ENCODE data around the gene GALR2. TPM values are rescaled to one million over a fixed set of nuclear protein-coding genes. Genes with fewer than 3 reads are reported as not detected.

GALR2 gene
- total RNA-seq, 6 experiments from 2014 or later: 0.18 TPM; not detected in 5

DNA sequence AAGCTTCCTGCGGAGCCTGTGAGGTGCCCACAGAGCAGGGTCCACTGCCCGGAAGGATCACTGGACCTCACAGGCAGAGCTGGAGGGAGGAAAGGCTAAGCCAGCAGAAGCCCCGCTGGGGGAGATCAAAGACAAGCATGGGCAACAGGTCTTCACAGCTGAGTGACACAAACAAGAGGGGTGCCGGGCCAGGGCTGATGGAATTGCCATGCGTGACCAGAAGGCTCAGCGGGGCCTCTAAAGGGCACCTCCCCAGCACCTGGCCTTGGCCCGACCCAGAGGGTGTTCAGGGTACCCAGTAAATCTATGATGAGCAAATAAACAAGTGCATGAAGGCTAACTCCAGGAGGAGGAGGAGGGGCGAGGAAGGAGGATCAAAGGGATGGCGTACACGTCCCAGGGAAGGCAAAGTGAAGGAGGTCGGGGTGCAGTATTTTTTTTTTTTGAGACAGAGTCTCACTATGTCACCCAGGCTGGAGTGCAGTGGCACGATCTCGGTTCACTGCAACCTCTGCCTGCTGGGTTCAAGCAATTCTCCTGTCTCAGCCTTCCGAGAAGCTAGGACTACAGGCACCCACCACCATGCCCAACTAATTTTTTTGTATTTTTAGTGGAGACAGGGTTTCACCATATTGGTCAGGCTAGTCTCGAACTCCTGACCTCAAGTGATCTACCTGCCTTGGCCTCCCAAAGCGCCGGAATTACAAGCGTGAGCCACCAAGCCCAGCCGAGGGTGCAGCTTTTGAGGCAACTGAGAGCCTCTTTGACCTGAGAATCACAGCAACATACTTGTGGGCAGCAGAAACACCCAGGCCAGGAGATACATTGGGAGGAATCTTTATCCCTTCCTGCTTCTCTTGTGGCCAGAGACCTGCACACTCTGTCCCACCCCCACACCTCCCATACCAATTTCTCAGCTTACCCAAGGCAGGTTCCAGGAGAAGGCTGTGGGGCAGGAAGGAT is 45.1 kb downstream of the GALR2 start:
- Histone ChIP-seq H3K27ac (no peak overlapping the region), H3K4me3 (no peak overlapping the region), H3K4me1 (peaks cover 0 to 3% (median 0%) of the 10 kb centered on the region in 4 donors), H3K9me3 (no peaks in the 10 kb centered on the region), H3K27me3 (no peaks in the 10 kb centered on the region), H3K36me3 (no peaks in the 10 kb centered on the region)
- no peak for TF ChIP-seq POLR2A (IDR thresholded peaks at IDR 0.05)
- TF ChIP-seq, protein P1, sequence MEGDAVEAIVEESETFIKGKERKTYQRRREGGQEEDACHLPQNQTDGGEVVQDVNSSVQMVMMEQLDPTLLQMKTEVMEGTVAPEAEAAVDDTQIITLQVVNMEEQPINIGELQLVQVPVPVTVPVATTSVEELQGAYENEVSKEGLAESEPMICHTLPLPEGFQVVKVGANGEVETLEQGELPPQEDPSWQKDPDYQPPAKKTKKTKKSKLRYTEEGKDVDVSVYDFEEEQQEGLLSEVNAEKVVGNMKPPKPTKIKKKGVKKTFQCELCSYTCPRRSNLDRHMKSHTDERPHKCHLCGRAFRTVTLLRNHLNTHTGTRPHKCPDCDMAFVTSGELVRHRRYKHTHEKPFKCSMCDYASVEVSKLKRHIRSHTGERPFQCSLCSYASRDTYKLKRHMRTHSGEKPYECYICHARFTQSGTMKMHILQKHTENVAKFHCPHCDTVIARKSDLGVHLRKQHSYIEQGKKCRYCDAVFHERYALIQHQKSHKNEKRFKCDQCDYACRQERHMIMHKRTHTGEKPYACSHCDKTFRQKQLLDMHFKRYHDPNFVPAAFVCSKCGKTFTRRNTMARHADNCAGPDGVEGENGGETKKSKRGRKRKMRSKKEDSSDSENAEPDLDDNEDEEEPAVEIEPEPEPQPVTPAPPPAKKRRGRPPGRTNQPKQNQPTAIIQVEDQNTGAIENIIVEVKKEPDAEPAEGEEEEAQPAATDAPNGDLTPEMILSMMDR (IDR thresholded peaks at IDR 0.05): no peak
- DNase-seq: no peak
- WGBS (ENCODE audit: insufficient coverage, low coverage, low lambda C conversion rate, missing lambda C conversion rate): 76% methylated on average over 10 of the region's 19 CpGs
- ATAC-seq: no peak
- intact Hi-C loops (cut with DNase I): loop anchor here (5.0 to 10.0 kb wide), 2 partner anchors 55 to 163 kb away; no protein-coding TSS in a partner anchor

DNA sequence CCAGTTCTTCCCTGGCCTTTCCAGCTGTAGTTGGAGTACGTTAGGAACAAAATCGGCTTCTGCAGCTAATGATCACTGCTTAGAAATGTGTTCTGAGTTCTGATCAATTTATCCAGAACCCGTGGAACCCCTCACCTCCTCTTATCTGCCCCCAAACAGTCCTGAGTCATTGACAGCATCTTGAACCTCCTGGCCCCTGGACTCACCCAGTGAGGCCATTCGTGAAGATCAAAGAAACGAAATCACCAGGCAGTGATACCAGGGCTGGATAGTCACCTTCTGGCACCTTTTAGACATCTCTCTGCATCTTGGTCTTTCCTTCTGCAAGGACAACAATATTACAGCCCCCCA is 46.1 kb downstream of the GALR2 start:
- no peaks in the 10 kb centered on the region for H3K36me3 ChIP-seq
- intact Hi-C loops (cut with DNase I): loop anchor here (5.0 to 10.0 kb wide), 2 partner anchors 54 to 162 kb away; no protein-coding TSS in a partner anchor
- ATAC-seq: no peak
- TF ChIP-seq, protein P1 (IDR thresholded peaks at IDR 0.05): no peak
- TF ChIP-seq POLR2A (IDR thresholded peaks at IDR 0.05): no peak
- H3K4me1 ChIP-seq: peaks cover 0 to 3% (median 0%) of the 10 kb centered on the region in 4 donors
- DNase-seq: no peak
- no peaks in the 10 kb centered on the region for H3K27me3 ChIP-seq
- H3K9me3 ChIP-seq: no peaks in the 10 kb centered on the region
- H3K4me3 ChIP-seq: no peak overlapping the region
- no peak overlapping the region for H3K27ac ChIP-seq
- WGBS (ENCODE audit: insufficient coverage, low coverage, low lambda C conversion rate, missing lambda C conversion rate): 75% methylated on average over 5 of the region's 5 CpGs

DNA sequence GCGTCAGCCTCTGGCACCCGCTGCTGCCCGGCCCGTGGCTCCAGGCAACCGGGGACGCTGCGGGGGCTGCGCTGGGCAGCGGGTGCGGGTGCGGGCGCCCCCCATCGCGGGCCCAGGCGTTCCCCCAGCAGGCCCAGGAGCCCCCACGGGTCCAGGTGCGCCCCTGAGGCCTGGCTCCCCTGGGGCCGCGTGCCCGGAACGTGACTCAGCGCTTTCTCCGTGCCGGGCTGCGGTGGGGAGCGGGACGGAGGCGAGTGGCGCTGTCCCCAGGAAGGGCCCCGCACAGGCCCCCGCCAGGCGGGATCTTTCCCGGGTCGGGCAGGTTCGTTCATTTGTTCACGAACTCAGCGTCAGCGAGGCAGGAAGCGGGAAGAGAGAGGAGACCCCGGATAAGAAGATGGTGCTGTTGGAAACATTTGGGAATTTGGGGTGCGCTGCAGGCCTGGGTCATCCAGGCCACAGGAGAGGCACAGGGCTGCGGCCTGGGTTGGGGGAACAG is 47.4 kb downstream of the GALR2 start:
- peak overlapping the region in 1 of 3 donors; percentile 14 for H3K4me3 ChIP-seq
- H3K27me3 ChIP-seq: no peaks in the 10 kb centered on the region
- H3K27ac ChIP-seq: peak overlapping the region in 1 of 3 donors; percentile 33
- TF ChIP-seq POLR2A (IDR thresholded peaks at IDR 0.05): no peak
- TF ChIP-seq, protein P1 (IDR thresholded peaks at IDR 0.05): no peak
- intact Hi-C loops (cut with DNase I): loop anchor here (5.0 to 10.0 kb wide), 2 partner anchors 53 to 160 kb away; no protein-coding TSS in a partner anchor
- H3K4me1 ChIP-seq: peaks cover 0 to 3% (median 0%) of the 10 kb centered on the region in 4 donors
- DNase-seq: no peak
- H3K36me3 ChIP-seq: no peaks in the 10 kb centered on the region
- no peaks in the 10 kb centered on the region for H3K9me3 ChIP-seq
- 53% methylated on average over 17 of the region's 42 CpGs for WGBS (ENCODE audit: insufficient coverage, low coverage, low lambda C conversion rate, missing lambda C conversion rate)
- ATAC-seq: peak; percentile 12 to 53 (median 22)

DNA sequence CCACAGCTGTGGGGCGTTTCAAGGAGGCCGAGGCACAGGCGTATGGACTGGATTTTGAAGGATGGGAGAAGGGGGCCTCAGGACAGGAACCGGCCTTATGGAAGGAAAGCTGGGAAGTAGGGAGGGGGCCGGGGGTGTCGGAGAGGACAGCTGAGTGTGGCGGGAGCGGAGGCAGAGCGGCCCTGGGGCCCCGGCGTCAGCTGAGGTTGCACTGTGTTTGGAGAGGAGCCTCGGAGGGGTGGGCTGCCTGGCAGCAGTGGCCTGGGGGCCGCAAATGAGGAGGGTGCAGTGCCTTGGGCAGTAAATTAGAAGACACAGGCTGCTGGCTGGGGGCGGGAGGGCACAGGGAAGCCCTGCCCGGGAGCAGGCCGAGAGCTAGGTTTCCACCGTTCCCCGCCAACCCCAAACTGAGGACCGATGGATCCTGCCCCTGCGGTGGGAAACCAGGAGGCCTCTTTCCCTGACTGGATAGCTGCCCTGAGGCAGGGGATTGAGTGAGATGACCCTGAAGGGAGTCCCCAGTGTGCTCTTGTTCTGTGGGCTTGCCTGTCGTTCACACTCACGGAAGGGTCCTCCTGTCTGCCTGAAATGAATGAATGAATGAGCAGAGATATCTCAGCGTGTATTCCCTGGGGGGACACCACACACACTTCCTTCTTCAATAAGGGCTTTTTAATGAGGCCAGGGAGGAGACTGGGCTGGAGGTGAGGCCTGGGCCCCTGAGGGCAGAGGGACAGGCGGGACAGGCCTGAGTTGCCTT is 48.0 kb downstream of the GALR2 start:
- no peak for ATAC-seq
- Histone ChIP-seq H3K9me3 (no peaks in the 10 kb centered on the region), H3K36me3 (no peaks in the 10 kb centered on the region), H3K4me3 (no peak overlapping the region), H3K27ac (no peak overlapping the region), H3K4me1 (peaks cover 0 to 3% (median 0%) of the 10 kb centered on the region in 4 donors), H3K27me3 (no peaks in the 10 kb centered on the region)
- no peak for DNase-seq
- intact Hi-C loops (cut with DNase I): loop anchor here (5.0 to 10.0 kb wide), 2 partner anchors 52 to 160 kb away; no protein-coding TSS in a partner anchor
- TF ChIP-seq POLR2A (IDR thresholded peaks at IDR 0.05): no peak
- TF ChIP-seq, protein P1 (IDR thresholded peaks at IDR 0.05): no peak
- WGBS (ENCODE audit: insufficient coverage, low coverage, low lambda C conversion rate, missing lambda C conversion rate): 59% methylated on average over 3 of the region's 24 CpGs

All from right lobe of liver (tissue), 6 donors.